GM12878 (cell line): Measurements from ENCODE around the gene CUZD1.

Experiments used
- HDAC6 ChIP-seq: fragments of 200-600 bp; sonication (generic); IDR thresholded peaks from one replicate; pipeline ENCODE4 v1.8.0; 2017; ENCODE audit warnings: antibody characterized with exemption; ENCODE audit not compliant: unreplicated experiment
- POLR2A ChIP-seq: IDR thresholded peaks from 2 replicates; pipeline ENCODE4 v1.6.1; 2011; ENCODE audit warnings: low read depth, mild to moderate bottlenecking, low read length

GRCh38 chr10:122796796-122797195 lies 48.9 kb downstream of the CUZD1 start:
- TF ChIP-seq HDAC6: no peak
- no peak for TF ChIP-seq POLR2A
